WTC11 (cell line): ENCODE measurements around the gene PTPRK. TPM values are rescaled to one million over a fixed set of nuclear protein-coding genes. Genes with fewer than 3 reads are reported as not detected.

Experiments
- ATAC-seq: fragments of 200-7000 bp; cut with Tn5 transposase; 2 replicates; pipeline ENCODE4 v1.10.0; 2021; ENCODE audit warnings: mild to moderate bottlenecking, moderate library complexity
- CTCF ChIA-PET: fragments of 300-600 bp; sonication (Branson Sonifier 250); formaldehyde crosslinking; loops from one replicate; lab custom pipeline; 2021; ENCODE audit warnings: antibody characterized with exemption; lab: Charles Lee
- POLR2A ChIA-PET: fragments of 350-600 bp; sonication (Branson Sonifier 250); formaldehyde crosslinking; loops from one replicate; lab custom pipeline; 2021; ENCODE audit warnings: antibody characterized with exemption; lab: Charles Lee
- DNase-seq: peaks from one replicate; pipeline ENCODE4 v3.0.0; 2021; ENCODE audit warnings: low spot score
- H3K27ac Mint-ChIP-seq: 2 replicates; pipeline ENCODE4 v1.8.0; 2021; ENCODE audit warnings: mixed read lengths
- H3K27me3 Mint-ChIP-seq: 2 replicates; pipeline ENCODE4 v1.8.0; 2021; ENCODE audit warnings: low read depth, mild to moderate bottlenecking, moderate library complexity, mixed read lengths
- H3K36me3 Mint-ChIP-seq: 2 replicates; pipeline ENCODE4 v1.8.0; 2021; ENCODE audit warnings: mixed read lengths
- H3K4me1 Mint-ChIP-seq: 2 replicates; pipeline ENCODE4 v1.8.0; 2022; ENCODE audit warnings: mixed read lengths
- H3K4me3 Mint-ChIP-seq: 2 replicates; pipeline ENCODE4 v1.8.0; 2021; ENCODE audit warnings: mild to moderate bottlenecking, moderate library complexity, mixed read lengths
- H3K9me3 Mint-ChIP-seq: 2 replicates; pipeline ENCODE4 v1.8.0; 2021; ENCODE audit warnings: mixed read lengths
- ATF3 ChIP-seq: sonication (generic); formaldehyde crosslinking; conservative IDR thresholded peaks from 2 replicates; pipeline ENCODE4 v1.8.1; 2022; ENCODE audit warnings: mild to moderate bottlenecking, missing genetic modification reagents
- CDX4 ChIP-seq: fragments of 250-450 bp; sonication (Bioruptor Pico); IDR thresholded peaks from 2 replicates; pipeline ENCODE4 v1.9.0; 2021; ENCODE audit warnings: moderate library complexity, mild to moderate bottlenecking, inconsistent platforms, borderline replicate concordance
- CREM ChIP-seq: sonication (generic); formaldehyde crosslinking; IDR thresholded peaks from 2 replicates; pipeline ENCODE4 v1.8.1; 2022; ENCODE audit warnings: mild to moderate bottlenecking, missing genetic modification reagents, moderate library complexity
- CTCF ChIP-seq: fragments of 200-600 bp; IDR thresholded peaks from 2 replicates; pipeline ENCODE4 v1.8.0; 2022; ENCODE audit warnings: antibody characterized with exemption
- E2F1 ChIP-seq: sonication (generic); formaldehyde crosslinking; IDR thresholded peaks from 2 replicates; pipeline ENCODE4 v1.8.0; 2022; ENCODE audit warnings: mild to moderate bottlenecking, missing genetic modification reagents
- E2F4 ChIP-seq: sonication (generic); formaldehyde crosslinking; IDR thresholded peaks from 2 replicates; pipeline ENCODE4 v1.8.1; 2022; ENCODE audit warnings: low read depth, mild to moderate bottlenecking, moderate library complexity, missing genetic modification reagents, borderline replicate concordance
- FOXP1 ChIP-seq: sonication (generic); formaldehyde crosslinking; IDR thresholded peaks from 2 replicates; pipeline ENCODE4 v1.8.0; 2022; ENCODE audit warnings: missing genetic modification reagents, mild to moderate bottlenecking, moderate library complexity, borderline replicate concordance
- GABPB1 ChIP-seq: sonication (generic); formaldehyde crosslinking; IDR thresholded peaks from 2 replicates; pipeline ENCODE4 v1.8.1; 2023; ENCODE audit warnings: mild to moderate bottlenecking, missing genetic modification reagents
- MLX ChIP-seq: sonication (generic); formaldehyde crosslinking; IDR thresholded peaks from 2 replicates; pipeline ENCODE4 v1.8.1; 2023; ENCODE audit warnings: mild to moderate bottlenecking, missing genetic modification reagents, moderate library complexity
- NR3C1 ChIP-seq: sonication (generic); formaldehyde crosslinking; conservative IDR thresholded peaks from 2 replicates; pipeline ENCODE4 v1.8.1; 2023; ENCODE audit warnings: low read depth, mild to moderate bottlenecking, missing genetic modification reagents
- RELA ChIP-seq: sonication (generic); formaldehyde crosslinking; IDR thresholded peaks from 2 replicates; pipeline ENCODE4 v1.8.1; 2022; ENCODE audit warnings: missing genetic modification reagents, mild to moderate bottlenecking, borderline replicate concordance
- SMAD4 ChIP-seq: sonication (generic); formaldehyde crosslinking; IDR thresholded peaks from 2 replicates; pipeline ENCODE4 v1.8.0; 2022; ENCODE audit warnings: mild to moderate bottlenecking, missing genetic modification reagents
- SP1 ChIP-seq: sonication (generic); formaldehyde crosslinking; conservative IDR thresholded peaks from 2 replicates; pipeline ENCODE4 v1.8.1; 2022; ENCODE audit warnings: missing genetic modification reagents
- TEAD1 ChIP-seq: sonication (generic); formaldehyde crosslinking; IDR thresholded peaks from 2 replicates; pipeline ENCODE4 v1.8.0; 2022; ENCODE audit warnings: mild to moderate bottlenecking, missing genetic modification reagents
- ZNF121 ChIP-seq: sonication (generic); formaldehyde crosslinking; IDR thresholded peaks from 2 replicates; pipeline ENCODE4 v1.8.0; 2023; ENCODE audit warnings: missing genetic modification reagents
- ZNF138 ChIP-seq: sonication (generic); formaldehyde crosslinking; conservative IDR thresholded peaks from 2 replicates; pipeline ENCODE4 v1.8.1; 2022; ENCODE audit warnings: mild to moderate bottlenecking, moderate library complexity, missing genetic modification reagents
- ZNF317 ChIP-seq: sonication (generic); formaldehyde crosslinking; IDR thresholded peaks from 2 replicates; pipeline ENCODE4 v1.8.1; 2023; ENCODE audit warnings: low read depth, mild to moderate bottlenecking, moderate library complexity, missing genetic modification reagents, borderline replicate concordance
- ZNF532 ChIP-seq: fragments of 250-450 bp; sonication (Bioruptor Pico); IDR thresholded peaks from 2 replicates; pipeline ENCODE4 v1.9.0; 2021; ENCODE audit warnings: mild to moderate bottlenecking, borderline replicate concordance
- ZNF671 ChIP-seq: fragments of 250-450 bp; sonication (Bioruptor Pico); IDR thresholded peaks from 2 replicates; pipeline ENCODE4 v1.8.0; 2021; ENCODE audit warnings: mild to moderate bottlenecking
- total RNA-seq: library from RNA; stranded (reverse); gene quantifications from 3 replicates; pipeline ENCODE4 v1.2.3, GENCODE V29; 2021

PTPRK gene
- total RNA-seq, 1 experiment from 2014 or later, result 44.8 TPM

- CTCF ChIA-PET, result no interaction called here
- H3K9me3 Mint-ChIP-seq, result no peaks in the 10 kb centered on the region
- no peak for DNase-seq
- H3K27ac Mint-ChIP-seq, result no peak overlapping the region
- no peak overlapping the region for H3K4me3 Mint-ChIP-seq
- H3K4me1 Mint-ChIP-seq, result no peaks in the 10 kb centered on the region
- TF ChIP-seq FOXP1 (CRISPR knock-in tag), result no peak
- TF ChIP-seq ZNF138 (CRISPR knock-in tag), result no peak
- no peak for TF ChIP-seq SP1 (CRISPR knock-in tag)
- no peak for TF ChIP-seq SMAD4 (CRISPR knock-in tag)
- no peak for TF ChIP-seq ZNF317 (CRISPR knock-in tag)
- no peak for TF ChIP-seq ZNF121 (CRISPR knock-in tag)
- TF ChIP-seq ZNF671 (CRISPR knock-in tag), result no peak
- TF ChIP-seq NR3C1, result no peak
- TF ChIP-seq E2F1 (CRISPR knock-in tag), result no peak
- no peak for TF ChIP-seq RELA (CRISPR knock-in tag)
- TF ChIP-seq CTCF, result no peak
- TF ChIP-seq ATF3 (CRISPR knock-in tag), result no peak
- POLR2A ChIA-PET, result interaction anchor here (0.6 kb wide), 1 partner anchor 62 kb away, joined by 3 read pairs; no protein-coding TSS in a partner anchor
- no peaks in the 10 kb centered on the region for H3K36me3 Mint-ChIP-seq
- no peak for ATAC-seq
- H3K27me3 Mint-ChIP-seq, result no peaks in the 10 kb centered on the region
Measured at GRCh38 chr6:127941228-127941627, 579.2 kb downstream of the PTPRK start.

GRCh38 chr6:127939442-127940066 lies 580.8 kb downstream of the PTPRK start:
- no peaks in the 10 kb centered on the region for H3K36me3 Mint-ChIP-seq
- no peaks in the 10 kb centered on the region for H3K27me3 Mint-ChIP-seq
- H3K9me3 Mint-ChIP-seq, result no peaks in the 10 kb centered on the region
- no peak overlapping the region for H3K4me3 Mint-ChIP-seq
- H3K4me1 Mint-ChIP-seq, result no peaks in the 10 kb centered on the region
- no peak for TF ChIP-seq GABPB1 (CRISPR knock-in tag)
- no peak for TF ChIP-seq ZNF532 (CRISPR knock-in tag)
- no peak for TF ChIP-seq E2F4 (CRISPR knock-in tag)
- TF ChIP-seq CREM, result no peak
- TF ChIP-seq FOXP1 (CRISPR knock-in tag), result no peak
- no peak for TF ChIP-seq CDX4 (CRISPR knock-in tag)
- TF ChIP-seq MLX (CRISPR knock-in tag), result no peak
- no peak for TF ChIP-seq TEAD1 (CRISPR knock-in tag)
- ATAC-seq (no peak), DNase-seq (no peak)
- ChIA-PET POLR2A (no interaction called here), CTCF (no interaction called here)
- no peak overlapping the region for H3K27ac Mint-ChIP-seq
